Loucy (cell line): Measurements from ENCODE around the gene GOT1.

Experiments used
- H2AFZ ChIP-seq: fragments of 200-600 bp; sonication (generic); 2 replicates; pipeline ENCODE4 v1.6.0; 2016; ENCODE audit warnings: antibody characterized with exemption, mild to moderate bottlenecking, low read length, moderate library complexity
- H3F3A ChIP-seq: fragments of 200-600 bp; 2 replicates; pipeline ENCODE4 v1.6.0; 2016; ENCODE audit warnings: antibody characterized with exemption, low read depth, mild to moderate bottlenecking
- H3K27me3 ChIP-seq: fragments of 200-600 bp; sonication (generic); 2 replicates; pipeline ENCODE4 v1.6.1; 2014; ENCODE audit warnings: low read length, mild to moderate bottlenecking; ENCODE audit not compliant: insufficient read depth, poor library complexity, severe bottlenecking
- H3K36me3 ChIP-seq: fragments of 200-600 bp; sonication (generic); 2 replicates; pipeline ENCODE4 v1.6.1; 2016; ENCODE audit warnings: low read length; ENCODE audit not compliant: insufficient read depth
- H3K4me1 ChIP-seq: fragments of 200-600 bp; sonication (generic); 2 replicates; pipeline ENCODE4 v1.5.1; 2014; ENCODE audit warnings: low read length, mild to moderate bottlenecking; ENCODE audit not compliant: insufficient read depth, poor library complexity, severe bottlenecking
- H3K4me2 ChIP-seq: fragments of 200-600 bp; sonication (generic); 2 replicates; pipeline ENCODE4 v1.6.0; 2014; ENCODE audit warnings: antibody characterized with exemption, low read length, low read depth, mild to moderate bottlenecking; ENCODE audit not compliant: poor library complexity, severe bottlenecking
- H3K4me3 ChIP-seq: fragments of 200-600 bp; sonication (generic); 2 replicates; pipeline ENCODE4 v1.5.1; 2014; ENCODE audit warnings: low read length, mild to moderate bottlenecking, mixed read lengths; ENCODE audit not compliant: poor library complexity, severe bottlenecking
- H3K79me2 ChIP-seq: fragments of 200-600 bp; sonication (generic); 2 replicates; pipeline ENCODE4 v1.6.1; 2014; ENCODE audit warnings: low read length; ENCODE audit not compliant: insufficient read depth
- H3K9ac ChIP-seq: fragments of 200-600 bp; sonication (generic); 2 replicates; pipeline ENCODE4 v1.6.0; 2014; ENCODE audit warnings: mild to moderate bottlenecking, low read depth, low read length, moderate library complexity; ENCODE audit not compliant: poor library complexity, severe bottlenecking
- H3K9me2 ChIP-seq: fragments of 200-600 bp; sonication (generic); replicated peaks from 2 replicates; pipeline ENCODE4 v1.6.1; 2016; ENCODE audit warnings: low read depth, low read length, mixed read lengths
- H3K9me3 ChIP-seq: fragments of 200-600 bp; sonication (generic); 2 replicates; pipeline ENCODE4 v1.6.1; 2014; ENCODE audit warnings: mild to moderate bottlenecking, antibody characterized with exemption, low read length, low read depth; ENCODE audit not compliant: insufficient read depth
- H4K20me1 ChIP-seq: fragments of 200-600 bp; sonication (generic); 2 replicates; pipeline ENCODE4 v1.6.0; 2014; ENCODE audit warnings: antibody characterized with exemption, low read length, mild to moderate bottlenecking; ENCODE audit not compliant: insufficient read depth, poor library complexity, severe bottlenecking
- CTCF ChIP-seq: fragments of 200-600 bp; sonication (generic); conservative IDR thresholded peaks from 2 replicates; pipeline ENCODE4 v1.5.1; 2014; ENCODE audit warnings: mild to moderate bottlenecking, antibody characterized with exemption, low read length
- EZH2phosphoT487 ChIP-seq: fragments of 200-600 bp; IDR thresholded peaks from 2 replicates; pipeline ENCODE4 v1.6.1; 2018; ENCODE audit warnings: antibody characterized with exemption, mild to moderate bottlenecking, moderate library complexity, borderline replicate concordance

Gene GOT1

GRCh38 chr10:99459217-99459616, 28.8 kb upstream of the GOT1 start:
- Histone ChIP-seq H3K9me3 (no peaks in the 10 kb centered on the region), H4K20me1 (no peaks in the 10 kb centered on the region), H3K79me2 (no peaks in the 10 kb centered on the region), H3K9ac (no peak overlapping the region), H3K4me1 (no peaks in the 10 kb centered on the region), H3K9me2 (no peaks in the 10 kb centered on the region), H3K4me2 (no peak overlapping the region), H2AFZ (no peak overlapping the region), H3K36me3 (no peaks in the 10 kb centered on the region), H3K4me3 (no peak overlapping the region), H3F3A (no peaks in the 10 kb centered on the region), H3K27me3 (peaks cover 4% of the 10 kb centered on the region)
- TF ChIP-seq CTCF (no peak), EZH2phosphoT487 (no peak)

GRCh38 chr10:99457813-99458212, 27.4 kb upstream of the GOT1 start:
- Histone ChIP-seq H4K20me1 (no peaks in the 10 kb centered on the region), H3K4me2 (no peak overlapping the region), H2AFZ (no peak overlapping the region), H3F3A (no peaks in the 10 kb centered on the region), H3K36me3 (no peaks in the 10 kb centered on the region), H3K27me3 (peaks cover 4% of the 10 kb centered on the region), H3K79me2 (no peaks in the 10 kb centered on the region), H3K9me3 (no peaks in the 10 kb centered on the region), H3K4me1 (no peaks in the 10 kb centered on the region), H3K9me2 (no peaks in the 10 kb centered on the region), H3K9ac (no peak overlapping the region), H3K4me3 (no peak overlapping the region)
- TF ChIP-seq CTCF (no peak), EZH2phosphoT487 (no peak)

- H3K27me3 ChIP-seq: peaks cover 2% of the 10 kb centered on the region
- H3F3A ChIP-seq: no peaks in the 10 kb centered on the region
- H3K36me3 ChIP-seq: no peaks in the 10 kb centered on the region
- H2AFZ ChIP-seq: no peak overlapping the region
- no peak overlapping the region for H3K9ac ChIP-seq
- no peaks in the 10 kb centered on the region for H3K9me3 ChIP-seq
- H4K20me1 ChIP-seq: no peaks in the 10 kb centered on the region
- no peaks in the 10 kb centered on the region for H3K9me2 ChIP-seq
- H3K4me2 ChIP-seq: no peak overlapping the region
- no peak overlapping the region for H3K4me3 ChIP-seq
- no peak for TF ChIP-seq CTCF
- TF ChIP-seq EZH2phosphoT487: no peak
- H3K4me1 ChIP-seq: no peaks in the 10 kb centered on the region
- no peaks in the 10 kb centered on the region for H3K79me2 ChIP-seq
These were observed 26.5 kb upstream of the GOT1 start for GRCh38 chr10:99456931-99457288.
